GM18502 (cell line): ENCODE measurements around the gene RTN4IP1.
"Not testable (repeated sequence)": the region's sequence is repeated elsewhere in the genome, so short reads cannot be mapped to it uniquely, and the experiment has no call there.

Source experiments
- ATAC-seq: cut with Tn5 transposase; IDR thresholded peaks from one replicate; pipeline ENCODE4 v1.9.1; 2021; ENCODE audit warnings: mild to moderate bottlenecking; ENCODE audit not compliant: unreplicated experiment, poor library complexity

RTN4IP1 gene

GRCh38 chr6:106553440-106553839 lies 75.9 kb downstream of the RTN4IP1 start:
- ATAC-seq = no peak

- ATAC-seq = no peak
Measured at GRCh38 chr6:106551155-106551554, 78.1 kb downstream of the RTN4IP1 start.

DNA sequence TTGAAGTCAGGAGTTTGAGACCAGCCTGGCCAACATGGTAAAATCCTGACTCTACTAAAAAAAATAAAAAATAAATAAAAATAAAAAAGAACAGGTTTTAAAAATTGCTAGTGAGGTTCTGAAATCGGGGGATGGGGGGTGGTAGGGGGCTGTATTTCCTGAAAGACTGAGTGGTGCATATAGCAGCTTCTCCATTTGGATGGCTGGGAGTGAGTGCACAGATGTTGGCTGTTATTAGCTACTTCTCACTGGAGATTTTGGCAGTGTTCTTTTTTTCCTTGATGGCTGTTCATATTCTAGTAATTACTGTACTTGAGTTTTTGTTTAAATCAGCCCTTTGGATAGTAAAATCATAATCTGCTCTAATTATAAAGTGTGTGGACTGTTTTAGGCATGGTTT lies 79.8 kb downstream of the RTN4IP1 start:
- ATAC-seq = no peak

GRCh38 chr6:106548926-106549455 lies 80.3 kb downstream of the RTN4IP1 start:
- not testable (repeated sequence) for ATAC-seq

DNA sequence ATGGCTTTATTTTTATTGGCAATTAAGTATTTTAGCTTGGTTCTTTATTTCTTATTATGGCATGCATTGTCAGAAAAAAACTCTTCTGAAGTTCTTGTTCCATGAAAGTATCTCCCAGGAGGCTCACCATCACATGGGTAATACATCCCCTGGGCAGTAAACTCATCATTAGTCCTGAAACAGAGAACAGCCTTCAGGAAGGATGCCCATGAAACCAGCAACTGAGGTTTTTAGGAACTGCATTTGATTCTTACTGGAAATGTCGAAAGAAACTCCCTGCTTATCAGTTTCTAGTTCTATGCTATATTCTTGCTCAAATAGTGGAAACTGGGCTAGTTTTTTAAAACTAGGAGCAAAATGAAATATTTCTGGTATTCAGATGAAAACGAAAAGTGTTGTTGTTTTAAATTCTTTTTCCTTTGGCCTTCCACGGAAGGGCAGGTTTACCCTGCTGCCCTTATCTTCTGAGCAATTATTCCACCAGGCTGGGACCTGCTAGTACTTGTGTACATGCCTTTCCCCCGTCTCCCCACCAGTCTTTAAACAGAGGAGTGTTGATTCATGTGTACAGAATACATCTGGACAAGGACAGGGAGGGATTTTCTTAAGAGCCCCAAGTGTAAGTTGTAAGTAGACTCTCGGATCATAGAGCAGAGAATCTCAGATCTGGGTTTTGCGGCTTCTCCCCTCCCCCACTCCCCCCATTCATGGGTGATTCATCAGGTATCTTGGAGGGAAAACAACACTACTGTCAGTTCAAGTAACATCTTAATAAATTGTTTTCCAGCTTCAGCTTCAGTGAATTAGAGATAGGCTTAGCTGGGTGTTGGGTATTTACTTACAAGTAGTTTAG lies 81.5 kb downstream of the RTN4IP1 start:
- no peak for ATAC-seq

- ATAC-seq = no peak
Measured at GRCh38 chr6:106546691-106547414, 82.4 kb downstream of the RTN4IP1 start.

- ATAC-seq = no peak
Measured at GRCh38 chr6:106546261-106546690, 83.0 kb downstream of the RTN4IP1 start.

DNA sequence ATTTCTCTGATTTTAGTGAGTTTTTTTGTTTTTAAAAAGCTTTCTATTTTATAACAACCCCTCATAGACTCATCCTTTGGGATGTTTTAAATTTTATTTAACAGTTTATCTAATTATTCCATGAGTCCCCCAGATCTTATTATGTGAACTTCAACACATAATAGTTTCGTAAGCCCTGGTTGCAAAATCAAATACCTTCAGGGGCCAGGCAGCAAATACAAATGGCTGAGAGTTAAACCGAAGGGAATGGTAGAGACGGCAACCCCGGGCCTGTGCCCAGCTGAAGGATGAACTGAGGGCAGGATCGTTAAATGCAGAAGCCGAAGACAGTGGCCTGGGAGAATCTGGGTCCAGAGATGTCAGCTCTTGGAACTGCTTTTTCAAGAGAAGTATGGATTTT lies 88.4 kb downstream of the RTN4IP1 start:
- ATAC-seq = no peak

DNA sequence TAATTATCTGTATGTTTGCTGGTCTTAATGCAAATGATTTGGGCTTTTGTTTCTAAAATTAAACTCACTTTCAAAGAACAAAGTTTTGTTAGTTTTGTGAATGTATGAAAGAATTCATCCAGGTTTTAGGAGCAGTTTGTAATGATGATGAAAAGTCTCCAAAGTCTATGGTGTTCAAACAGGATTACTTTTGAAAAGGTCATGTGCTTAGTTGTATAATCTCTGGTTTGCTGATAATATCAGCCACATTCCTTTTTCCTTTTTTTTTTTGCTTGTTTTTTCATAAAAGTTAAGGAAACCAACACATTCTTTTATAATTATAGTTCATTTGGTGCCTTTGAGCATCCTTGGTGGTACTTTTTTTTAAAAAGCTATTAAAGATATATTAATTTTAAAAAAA lies 88.9 kb downstream of the RTN4IP1 start:
- ATAC-seq = no peak

GRCh38 chr6:106539936-106540335 lies 89.4 kb downstream of the RTN4IP1 start:
- ATAC-seq = no peak

GRCh38 chr6:106538145-106538544 lies 91.2 kb downstream of the RTN4IP1 start:
- no peak for ATAC-seq

DNA sequence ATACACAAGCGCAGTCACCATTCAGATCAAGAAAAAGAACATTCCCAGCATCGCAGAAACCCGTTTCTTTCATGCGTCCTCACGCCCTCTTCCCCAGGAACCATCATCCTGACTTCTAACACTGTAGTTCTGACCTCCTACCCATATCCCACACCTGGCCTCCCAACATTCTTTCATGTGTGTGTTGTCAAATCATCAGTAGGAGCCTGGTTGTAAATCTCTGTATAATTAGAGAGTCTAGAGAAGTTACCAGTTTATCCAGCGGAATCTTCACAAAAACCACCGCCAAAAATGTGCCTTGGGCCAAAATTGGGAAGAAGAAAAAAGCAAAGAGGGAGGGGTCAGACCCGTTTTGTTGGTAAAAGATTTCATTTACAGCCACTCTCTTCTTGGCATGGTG lies 91.6 kb downstream of the RTN4IP1 start:
- no peak for ATAC-seq

DNA sequence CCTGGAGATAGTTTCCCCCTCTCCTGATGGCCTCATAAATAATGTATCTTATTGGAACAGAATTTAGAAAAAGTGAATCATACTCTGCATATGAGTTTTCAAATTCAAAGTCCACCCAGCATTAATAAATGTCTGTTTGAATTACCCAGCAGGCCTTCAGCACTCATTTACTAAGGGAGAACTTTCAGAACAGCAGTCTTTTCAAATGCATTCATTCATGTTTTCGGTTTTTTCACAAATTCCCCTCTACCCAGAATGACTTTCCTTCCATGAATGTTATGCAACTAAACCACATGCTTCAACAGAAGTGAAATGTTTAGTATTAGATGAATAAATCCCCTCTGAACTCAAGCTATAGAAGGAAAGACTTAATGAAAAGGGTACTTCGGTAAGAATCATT lies 92.4 kb downstream of the RTN4IP1 start:
- ATAC-seq = no peak

DNA sequence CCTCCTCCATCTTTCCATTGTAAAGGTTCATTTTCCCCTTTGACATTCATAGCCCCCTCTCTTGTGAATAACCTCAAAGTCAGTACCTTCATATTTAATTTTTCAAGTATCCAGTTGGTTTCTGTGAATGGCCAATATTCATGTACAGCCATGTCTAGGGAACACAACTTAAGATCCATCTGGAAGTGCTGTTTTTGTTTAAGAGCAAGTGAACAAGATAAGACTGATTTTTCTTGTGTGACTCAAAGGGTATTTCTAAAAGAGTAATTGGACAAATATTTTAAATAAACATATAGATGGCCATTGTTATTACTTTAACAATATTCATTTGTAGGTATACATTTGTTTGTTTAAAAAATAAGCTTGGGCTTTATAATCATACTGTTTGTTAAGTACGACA lies 92.9 kb downstream of the RTN4IP1 start:
- ATAC-seq = no peak

- no peak for ATAC-seq
Measured at GRCh38 chr6:106535012-106535411, 94.3 kb downstream of the RTN4IP1 start.

GRCh38 chr6:106534564-106534982 lies 94.7 kb downstream of the RTN4IP1 start:
- ATAC-seq = peak; percentile 48

DNA sequence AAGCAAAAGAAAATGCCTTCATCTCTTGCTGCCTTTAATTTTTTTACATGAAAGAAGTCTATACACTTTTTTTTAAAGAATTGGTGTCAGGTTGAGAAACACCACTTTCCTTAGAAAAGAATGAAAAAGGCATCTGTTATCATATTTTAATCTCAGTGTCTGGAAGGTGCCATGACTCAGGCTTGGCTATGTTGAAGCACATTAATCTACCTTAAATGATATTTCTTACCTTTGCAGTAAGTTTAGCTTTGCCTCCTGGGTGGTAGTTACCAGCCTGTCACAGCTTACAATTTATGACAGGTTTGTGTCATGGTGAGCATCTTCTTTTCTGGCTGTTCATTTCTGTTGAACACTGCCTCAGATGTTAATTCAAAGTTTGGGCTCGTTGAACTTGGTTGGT lies 95.3 kb downstream of the RTN4IP1 start:
- no peak for ATAC-seq

- no peak for ATAC-seq
Measured at GRCh38 chr6:106533054-106533453, 96.2 kb downstream of the RTN4IP1 start.

DNA sequence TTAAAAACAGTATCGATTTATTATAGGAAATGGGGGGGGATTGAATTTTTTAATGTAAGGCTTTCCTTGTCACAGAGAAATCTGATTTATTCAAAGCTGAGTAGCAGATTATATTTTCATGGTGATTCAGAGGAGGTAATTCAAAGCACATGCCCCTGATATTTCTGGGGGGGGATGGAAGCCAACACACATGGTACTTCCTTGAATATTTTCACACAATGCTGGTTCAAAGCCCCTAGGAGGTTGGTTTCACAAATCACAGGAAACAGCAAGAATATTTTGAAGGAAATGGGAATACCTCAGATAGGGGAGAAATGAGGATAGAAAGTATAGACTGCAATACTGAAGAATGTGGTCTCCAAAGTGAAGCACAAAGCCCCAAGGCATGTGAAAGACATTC lies 98.8 kb downstream of the RTN4IP1 start:
- no peak for ATAC-seq

- no peak for ATAC-seq
Measured at GRCh38 chr6:106530026-106530425, 99.3 kb downstream of the RTN4IP1 start.

- ATAC-seq = no peak
Measured at GRCh38 chr6:106529438-106529837, 99.9 kb downstream of the RTN4IP1 start.
